Adipose tissue (tissue), 3 donors: Measurements from ENCODE around the gene SCYL1. TPM values are rescaled to one million over a fixed set of nuclear protein-coding genes. Genes with fewer than 3 reads are reported as not detected.

Experiments used
- H3K27ac ChIP-seq: one replicate; pipeline ENCODE4 v1.5.1; 2013; ENCODE audit warnings: low read depth, low read length
- WGBS, 3 donors: extraction: QIAGEN DNeasy Blood & Tissue Kit; methylation state at CpG; one replicate each; pipeline ENCODE4 v1.1.7; 2013; 5-methylcytosine and 5-hydroxymethylcytosine counted together
- polyA plus RNA-seq, 3 donors: library from polyadenylated mRNA; stranded (reverse); fragments of 200-250 nt; gene quantifications; one replicate each; pipeline ENCODE4 v1.2.3, GENCODE V29; 2013
- donor health status: healthy with polysubstance abuse.
- donor health status: Bipolar disorder and iron deficiency.
- donor health status: healthy.

Gene SCYL1
- polyA plus RNA-seq, 3 donors: 55.1 to 77.2 (median 63.0) TPM

- H3K27ac ChIP-seq: no peak overlapping the region
- 92 to 94% (median 93%) methylated on average over 6 to 8 of the region's 8 CpGs for WGBS, 3 donors
These were observed 1.9 kb downstream of the SCYL1 start for GRCh38 chr11:65526744-65527143.

- no peak overlapping the region for H3K27ac ChIP-seq
- WGBS, 3 donors: 80 to 89% (median 81%) methylated on average over 12 of the region's 12 CpGs
These were observed 4.0 kb downstream of the SCYL1 start for GRCh38 chr11:65528819-65529350.

- H3K27ac ChIP-seq: no peak overlapping the region
- 68 to 81% (median 75%) methylated on average over 10 of the region's 10 CpGs for WGBS, 3 donors
These were observed 4.7 kb downstream of the SCYL1 start for GRCh38 chr11:65529475-65530156.

DNA sequence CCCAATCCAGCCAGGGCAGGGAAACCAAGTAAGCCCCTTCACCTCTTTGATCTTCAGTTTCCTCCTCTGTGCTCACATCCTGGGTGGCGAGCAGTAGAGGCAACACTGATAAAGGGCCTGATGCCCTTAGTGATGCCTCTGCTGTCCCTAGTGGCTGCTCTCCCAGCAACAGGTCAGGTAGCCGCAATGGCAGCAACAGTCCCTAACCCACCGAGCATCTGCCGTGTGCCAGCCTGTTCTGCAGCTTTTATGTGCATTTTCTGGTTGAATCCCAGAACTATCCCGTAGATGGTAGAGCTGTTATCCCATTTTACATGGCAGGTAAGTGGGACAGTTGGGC is 5.2 kb downstream of the SCYL1 start:
- H3K27ac ChIP-seq: no peak overlapping the region
- 80 to 88% (median 83%) methylated on average over 5 of the region's 5 CpGs for WGBS, 3 donors

- H3K27ac ChIP-seq: no peak overlapping the region
- WGBS, 3 donors: 77 to 87% (median 82%) methylated on average over 15 of the region's 15 CpGs
These were observed 7.6 kb downstream of the SCYL1 start for GRCh38 chr11:65532388-65533064.

- WGBS, 3 donors: 85 to 90% (median 85%) methylated on average over 9 of the region's 9 CpGs
These were observed 10.2 kb downstream of the SCYL1 start for GRCh38 chr11:65535102-65535501.

DNA sequence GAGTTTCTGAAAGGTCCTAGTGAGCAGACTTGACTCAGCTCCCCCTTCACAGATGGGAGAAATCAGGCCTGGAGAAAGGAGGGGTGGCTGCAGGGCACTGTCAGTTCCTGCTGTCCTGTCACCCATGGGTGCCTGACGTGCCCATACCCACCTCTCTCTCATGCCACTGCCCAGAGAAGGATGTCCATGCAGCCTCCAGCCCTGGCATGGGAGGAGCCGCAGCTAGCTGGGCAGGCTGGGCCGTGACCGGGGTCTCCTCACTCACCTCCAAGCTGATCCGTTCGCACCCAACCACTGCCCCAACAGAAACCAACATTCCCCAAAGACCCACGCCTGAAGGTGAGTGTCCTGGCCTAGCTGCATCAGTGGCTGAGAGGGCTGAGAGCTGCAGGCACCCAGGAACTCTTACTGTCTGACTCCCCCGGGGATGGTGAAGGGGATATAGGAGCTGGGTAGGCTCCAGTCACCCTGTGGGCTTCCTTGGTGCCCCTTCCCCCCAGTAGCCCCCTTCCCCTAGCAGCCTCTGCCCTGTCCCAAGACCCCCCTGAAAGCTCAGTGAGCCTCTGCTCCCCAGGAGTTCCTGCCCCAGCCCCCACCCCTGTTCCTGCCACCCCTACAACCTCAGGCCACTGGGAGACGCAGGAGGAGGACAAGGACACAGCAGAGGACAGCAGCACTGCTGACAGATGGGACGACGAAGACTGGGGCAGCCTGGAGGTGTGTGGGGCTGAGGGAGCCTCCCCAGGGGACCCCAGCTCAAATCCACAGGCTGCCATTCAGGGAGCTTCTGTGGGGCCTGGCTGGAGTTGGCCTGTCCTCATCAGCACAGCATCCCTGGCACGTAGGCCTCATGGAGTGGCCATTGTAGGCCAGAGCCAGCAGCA is 11.8 kb downstream of the SCYL1 start:
- WGBS, 3 donors: 85 to 88% (median 87%) methylated on average over 12 of the region's 12 CpGs
- H3K27ac ChIP-seq: no peak overlapping the region

More at GRCh38 chr11:65535102-65535501, 10.2 kb downstream of the SCYL1 start:
- no peak overlapping the region for H3K27ac ChIP-seq

- 81 to 87% (median 83%) methylated on average over 2 of the region's 2 CpGs for WGBS, 3 donors
- no peak overlapping the region for H3K27ac ChIP-seq
These were observed 12.4 kb downstream of the SCYL1 start for GRCh38 chr11:65537296-65537597.

DNA sequence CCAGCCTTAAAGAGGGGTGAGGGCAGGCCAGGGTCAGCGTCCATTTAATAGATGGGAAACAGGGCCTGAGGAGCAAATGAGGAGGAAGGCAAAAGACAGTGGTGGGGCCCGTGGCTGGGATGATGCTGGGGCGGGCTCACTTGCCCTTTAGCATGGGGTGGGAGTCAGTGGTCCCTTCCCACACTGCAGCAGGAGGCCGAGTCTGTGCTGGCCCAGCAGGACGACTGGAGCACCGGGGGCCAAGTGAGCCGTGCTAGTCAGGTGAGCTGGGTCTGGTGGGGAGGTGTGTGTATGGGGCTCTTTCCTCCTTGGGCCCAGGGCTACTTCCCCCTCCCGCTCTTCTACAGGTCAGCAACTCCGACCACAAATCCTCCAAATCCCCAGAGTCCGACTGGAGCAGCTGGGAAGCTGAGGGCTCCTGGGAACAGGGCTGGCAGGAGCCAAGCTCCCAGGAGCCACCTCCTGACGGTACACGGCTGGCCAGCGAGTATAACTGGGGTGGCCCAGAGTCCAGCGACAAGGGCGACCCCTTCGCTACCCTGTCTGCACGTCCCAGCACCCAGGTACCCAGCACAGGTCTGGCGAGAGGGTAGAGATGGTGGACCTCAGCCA is 12.8 kb downstream of the SCYL1 start:
- no peak overlapping the region for H3K27ac ChIP-seq
- WGBS, 3 donors: 80 to 81% (median 81%) methylated on average over 16 to 18 of the region's 18 CpGs

GRCh38 chr11:65538232-65538914 is 13.5 kb downstream of the SCYL1 start:
- 83 to 89% (median 86%) methylated on average over 39 to 43 of the region's 43 CpGs for WGBS, 3 donors

GRCh38 chr11:65538915-65539743 is 14.2 kb downstream of the SCYL1 start:
- H3K27ac ChIP-seq: no peak overlapping the region
- WGBS, 3 donors: 82 to 92% (median 90%) methylated on average over 90 to 92 of the region's 92 CpGs

More at GRCh38 chr11:65538232-65538914, 13.5 kb downstream of the SCYL1 start:
- no peak overlapping the region for H3K27ac ChIP-seq

GRCh38 chr11:65539744-65540289 is 14.9 kb downstream of the SCYL1 start:
- WGBS, 3 donors: 12 to 26% (median 20%) methylated on average over 48 to 60 of the region's 60 CpGs
- no peak overlapping the region for H3K27ac ChIP-seq

DNA sequence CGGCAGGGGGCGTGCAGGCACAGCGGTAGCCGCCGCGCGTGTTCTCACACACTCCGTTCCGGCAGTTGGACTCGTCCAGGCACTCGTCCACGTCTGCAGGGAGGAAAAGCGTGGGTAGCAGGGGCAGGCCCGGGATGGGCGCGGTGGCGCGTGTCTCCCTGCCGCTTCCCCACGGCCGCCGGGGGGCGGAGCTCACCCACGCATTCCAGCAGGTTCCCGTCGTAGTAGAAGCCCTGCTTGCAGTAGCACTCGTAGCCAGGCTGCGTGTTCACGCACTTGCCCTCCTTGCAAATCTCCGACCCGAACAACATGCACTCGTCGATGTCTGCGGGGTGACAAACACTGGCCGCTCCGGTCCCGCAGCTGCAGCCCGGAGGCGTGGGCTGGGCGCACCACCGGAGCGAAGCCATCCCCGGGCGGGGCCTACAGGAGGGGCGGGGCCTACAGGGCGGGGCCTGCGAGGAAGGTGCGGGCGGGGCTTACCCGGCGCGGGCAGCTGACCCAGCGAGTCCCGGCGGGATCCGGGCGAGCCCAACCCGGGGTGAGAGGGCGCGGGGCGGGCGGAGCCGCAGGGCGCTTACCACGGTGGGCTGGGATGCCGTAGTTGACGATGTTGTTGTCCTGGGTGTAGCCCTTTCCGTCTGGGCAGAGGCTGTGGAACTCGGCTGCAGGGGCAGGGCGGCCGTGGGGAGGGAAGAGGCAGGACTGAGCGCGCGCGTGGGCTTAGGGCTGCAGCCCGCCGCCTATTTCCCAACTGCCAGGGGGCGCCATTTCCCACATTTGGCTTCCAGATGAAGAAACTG is 15.6 kb downstream of the SCYL1 start:
- no peak overlapping the region for H3K27ac ChIP-seq
- WGBS, 3 donors: 0 to 1% (median 1%) methylated on average over 69 to 78 of the region's 78 CpGs

DNA sequence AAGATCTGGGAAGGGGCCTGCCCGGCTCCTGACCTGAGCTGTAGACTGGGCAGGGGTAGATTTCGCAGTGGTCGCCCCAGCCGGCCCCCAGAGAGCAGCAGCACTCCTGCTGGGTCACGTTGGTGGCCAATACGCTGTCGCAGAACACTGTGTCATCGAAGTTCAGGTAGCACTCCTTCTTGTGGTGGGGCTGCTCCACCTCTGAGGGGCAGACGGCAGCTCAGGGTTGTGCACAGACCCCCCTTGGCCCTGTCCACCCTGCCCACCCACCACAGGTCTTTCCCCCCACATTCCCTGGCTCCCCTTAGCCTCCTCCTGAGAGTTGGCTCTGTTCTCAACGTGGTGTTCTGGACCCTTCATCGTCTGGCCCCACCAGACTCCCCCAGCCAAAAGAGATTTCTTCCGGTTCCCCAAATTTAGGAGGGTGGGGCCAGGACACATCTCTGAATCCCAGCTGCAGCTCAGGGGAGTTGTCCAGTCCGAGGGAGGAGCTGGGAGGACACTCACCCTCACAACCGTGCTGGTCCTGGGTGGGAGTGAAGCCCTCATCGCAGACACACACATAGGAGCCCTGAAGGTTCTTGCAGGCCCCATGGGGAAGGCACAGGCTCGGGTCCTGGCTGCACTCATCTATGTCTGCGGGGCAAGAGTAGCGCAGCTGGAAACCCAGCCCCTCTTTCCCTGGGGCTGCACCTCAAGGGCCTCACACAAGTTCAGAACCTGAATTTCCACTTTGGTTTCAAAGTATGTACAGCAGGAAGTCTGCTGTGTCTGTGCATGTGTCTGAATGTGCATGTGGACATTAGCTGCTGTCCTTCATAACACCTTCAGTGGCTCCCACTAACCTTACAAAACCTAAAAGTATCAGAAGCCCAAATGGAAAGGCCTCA is 16.5 kb downstream of the SCYL1 start:
- no peak overlapping the region for H3K27ac ChIP-seq
- 36 to 37% (median 36%) methylated on average over 16 to 18 of the region's 18 CpGs for whole genome bisulfite sequencing, 3 donors

- no peak overlapping the region for H3K27ac ChIP-seq
- 91 to 94% (median 93%) methylated on average over 3 of the region's 3 CpGs for WGBS, 3 donors
These were observed 18.0 kb downstream of the SCYL1 start for GRCh38 chr11:65542738-65543390.
